ENCODE measurements around the gene PELI3. TPM values are rescaled to one million over a fixed set of nuclear protein-coding genes. Genes with fewer than 3 reads are reported as not detected.

Gene PELI3
- total and polyA plus RNA-seq, 2 of the 8 experiments (the other 6 are each of a cell fraction or from before 2014, with no cell fraction given): 5.2 to 7.6 TPM

DNA sequence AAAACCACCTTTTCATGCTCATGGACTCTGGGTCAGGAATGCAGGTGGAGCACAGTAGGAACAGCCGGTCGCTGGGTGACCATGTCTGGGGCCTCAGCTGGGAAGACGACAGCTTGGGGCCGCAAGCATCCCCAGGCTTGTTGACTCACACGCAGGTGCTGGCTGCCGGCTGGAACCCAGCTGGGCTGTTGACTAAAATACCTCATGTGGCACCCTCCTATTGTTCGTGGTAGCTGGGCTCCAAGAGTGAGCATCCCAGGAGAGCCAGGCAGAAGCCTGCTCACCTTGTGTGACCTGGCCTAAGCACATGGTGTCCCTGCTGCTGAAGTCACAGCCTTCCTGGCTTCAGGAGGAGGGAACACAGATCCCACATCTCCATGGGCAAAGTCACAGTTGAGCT lies 22.9 kb downstream of the PELI3 start:
- no peak overlapping the region for H2BK12ac ChIP-seq (ENCODE audit: low read depth, low read length)
- no peak overlapping the region for H3K18ac ChIP-seq (ENCODE audit: extremely low read depth, low read length)
- no peak for TF ChIP-seq TCF12 (IDR thresholded peaks at IDR 0.05; ENCODE audit: low read depth, low read length)
- no peak for TF ChIP-seq SUZ12 (IDR thresholded peaks at IDR 0.05; ENCODE audit: low read length)
- TF ChIP-seq EZH2 (IDR thresholded peaks at IDR 0.05; ENCODE audit: low read depth, low read length, severe bottlenecking): no peak
- no peak for TF ChIP-seq TBP (IDR thresholded peaks at IDR 0.05; ENCODE audit: low read depth, low read length)
- no peak for TF ChIP-seq RAD21 (IDR thresholded peaks at IDR 0.05 in 1 of 2, conservative IDR thresholded peaks at IDR 0.05 in 1 of 2; ENCODE audit: low read depth in 2 of 2, low read length in 2 of 2)
- TF ChIP-seq NANOG (IDR thresholded peaks at IDR 0.05; ENCODE audit: insufficient read depth, low read depth, low read length, poor library complexity, severe bottlenecking): no peak
- TF ChIP-seq SP4 (IDR thresholded peaks at IDR 0.05; ENCODE audit: low read length): no peak
- TF ChIP-seq, protein P1, sequence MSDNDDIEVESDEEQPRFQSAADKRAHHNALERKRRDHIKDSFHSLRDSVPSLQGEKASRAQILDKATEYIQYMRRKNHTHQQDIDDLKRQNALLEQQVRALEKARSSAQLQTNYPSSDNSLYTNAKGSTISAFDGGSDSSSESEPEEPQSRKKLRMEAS (IDR thresholded peaks at IDR 0.05): no peak
- no peak for TF ChIP-seq KDM5A (IDR thresholded peaks at IDR 0.05; ENCODE audit: low read length)
- no peak for TF ChIP-seq RXRA (IDR thresholded peaks at IDR 0.05; ENCODE audit: insufficient read depth, low read depth, low read length)
- TF ChIP-seq TEAD4 (IDR thresholded peaks at IDR 0.05; ENCODE audit: low read depth, low read length): no peak
- no peak overlapping the region for H3K4me2 ChIP-seq (ENCODE audit: insufficient read depth in 1 of 2, low read depth in 2 of 2, low read length in 2 of 2)
- ChIA-PET POLR2A (ENCODE audit: partially characterized antibody) (interaction anchor here (1.4 to 4.6 kb wide), 2 partner anchors 10 to 185 kb away, joined by 5 to 37 read pairs; partner anchors contain the start of gene DPP3), CTCF (ENCODE audit: partially characterized antibody) (interaction anchor here (0.6 to 4.5 kb wide), 12 partner anchors 9 to 343 kb away, joined by 3 to 23 read pairs (median 4); partner anchors contain the start of genes DPP3 and RBM4B)
- H3K36me3 ChIP-seq (ENCODE audit: control insufficient read depth in 2 of 4, insufficient read depth in 4 of 4, low read length in 3 of 4): peaks cover 0 to 18% (median 8%) of the 10 kb centered on the region in 4 experiments; a peak in 4 of 8 replicates
- H2BK15ac ChIP-seq (ENCODE audit: low read length): no peak overlapping the region
- H3K14ac ChIP-seq (ENCODE audit: insufficient read length): no peak overlapping the region
- no peaks in the 10 kb centered on the region for H3K79me1 ChIP-seq (ENCODE audit: low read depth, low read length)
- H4K91ac ChIP-seq (replicated peaks; ENCODE audit: insufficient read length, low read length): no peak overlapping the region
- no peak overlapping the region for H2BK120ac ChIP-seq (replicated peaks; ENCODE audit: low read depth, low read length)
- no peak overlapping the region for H4K8ac ChIP-seq (ENCODE audit: extremely low read depth, insufficient read depth, low read length)
- no peak overlapping the region for H2AFZ ChIP-seq (ENCODE audit: low read length)
- no peaks in the 10 kb centered on the region for H3K9me3 ChIP-seq (ENCODE audit: insufficient read depth in 2 of 2, low read depth in 1 of 2, low read length in 1 of 2)
- DNase-seq (ENCODE audit: low read depth in 1 of 2, low spot score in 2 of 2): no peak
- H3K9ac ChIP-seq (replicated peaks in 1 of 4; ENCODE audit: extremely low read depth in 1 of 4, low read depth in 3 of 4, low read length in 3 of 4): no peak overlapping the region
- H3K4ac ChIP-seq (replicated peaks; ENCODE audit: insufficient read length, low read depth, low read length): no peak overlapping the region
- no peaks in the 10 kb centered on the region for H3K23me2 ChIP-seq (ENCODE audit: low read depth, low read length)
- no peaks in the 10 kb centered on the region for H3K79me2 ChIP-seq (ENCODE audit: control insufficient read depth in 1 of 2, insufficient read depth in 2 of 2, low read length in 2 of 2)
- H3K23ac ChIP-seq (ENCODE audit: insufficient read length): no peak overlapping the region
- no peak overlapping the region; the same call in 1 of the 2 replicates for H2BK5ac ChIP-seq (ENCODE audit: low read depth, low read length)
- no peak overlapping the region for H2AK5ac ChIP-seq (ENCODE audit: low read depth, low read length)
- peaks cover 0 to 12% (median 5%) of the 10 kb centered on the region in 4 experiments; a peak in 4 of 7 replicates for H3K4me1 ChIP-seq (replicated peaks in 1 of 4; ENCODE audit: control insufficient read depth in 3 of 4, insufficient read depth in 4 of 4, low read length in 3 of 4)
- no peak for FAIRE-seq
- no peak overlapping the region for H3K4me3 ChIP-seq (ENCODE audit: extremely low read depth in 1 of 4, insufficient read depth in 2 of 4, low read depth in 3 of 4, low read length in 4 of 4)
- H4K20me1 ChIP-seq (replicated peaks in 1 of 2; ENCODE audit: control insufficient read depth in 1 of 2, insufficient read depth in 2 of 2, low read length in 2 of 2): no peaks in the 10 kb centered on the region
- no peak overlapping the region for H3K56ac ChIP-seq (replicated peaks; ENCODE audit: insufficient read length, low read depth, low read length)
- 85% methylated on average over 7 of the region's 7 CpGs; no CpG with 5 or more reads in 1 of the 2 experiments for WGBS, 2 experiments (ENCODE audit: extremely low coverage in 1 of 2, insufficient coverage in 1 of 2, insufficient read length in 1 of 2, insufficient replicate concordance in 2 of 2, low coverage in 1 of 2, low lambda C conversion rate in 2 of 2, missing lambda C conversion rate in 1 of 2)
- H4K5ac ChIP-seq (ENCODE audit: insufficient read length, low read depth, low read length): no peak overlapping the region
- no peak overlapping the region for H2BK20ac ChIP-seq (ENCODE audit: low read length)
- H3K27ac ChIP-seq (ENCODE audit: low read depth, low read length): no peak overlapping the region
- no peaks in the 10 kb centered on the region for H3K27me3 ChIP-seq (replicated peaks in 1 of 4; ENCODE audit: control insufficient read depth in 3 of 4, extremely low read depth in 1 of 4, insufficient read depth in 3 of 4, low read length in 3 of 4)
